GM10266 (cell line): ENCODE results near the gene TEX101.

ENCODE experiments used
- DNase-seq: peaks from one replicate; pipeline ENCODE4 v3.0.0; 2012; ENCODE audit errors: extremely low spot score
- CTCF ChIP-seq: IDR thresholded peaks from 2 replicates; pipeline ENCODE4 v1.5.1; 2012; ENCODE audit warnings: mild to moderate bottlenecking, low read depth; ENCODE audit not compliant: control insufficient read depth, insufficient read depth; ENCODE audit errors: missing control alignments

The TEX101 gene

DNA sequence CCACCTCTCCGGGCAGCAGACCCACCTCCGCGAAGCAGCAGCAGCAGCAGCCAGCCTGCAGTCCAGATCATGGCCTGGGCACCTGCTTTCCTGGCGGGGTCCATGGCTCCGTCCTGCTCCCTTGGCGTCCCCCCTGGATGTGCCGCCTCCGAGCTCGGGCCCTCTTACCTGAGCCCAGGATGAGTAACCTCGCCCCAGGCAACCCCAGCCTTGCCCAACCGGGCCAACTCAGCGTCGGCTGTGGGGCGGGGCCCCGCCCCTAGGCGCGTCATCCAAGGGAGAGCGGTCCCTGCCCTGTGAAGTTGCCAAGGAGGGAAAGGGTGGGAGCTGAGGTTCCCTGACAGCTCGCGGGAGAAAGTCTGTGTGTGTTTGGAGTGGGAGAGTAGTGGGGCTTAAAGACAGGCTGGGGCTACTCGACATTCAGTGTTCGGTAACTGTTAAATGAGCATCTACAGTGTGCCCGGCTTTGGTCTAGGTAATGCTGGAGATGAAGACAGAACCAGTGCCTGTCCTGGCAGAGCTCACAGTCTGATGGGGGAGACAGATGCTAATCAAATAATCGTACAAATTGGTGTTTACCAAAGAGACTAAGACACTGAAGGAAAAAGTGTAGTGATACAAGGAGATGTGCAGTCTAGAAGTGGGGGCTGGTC lies 50.9 kb downstream of the TEX101 start, which contains the start of gene LYPD3:
TSS of gene LYPD3 (minus strand) at position 141 of the 653 bp plus-strand sequence. CDS start at position 104, 37 bp downstream.
- TF ChIP-seq CTCF, result no peak

DNA sequence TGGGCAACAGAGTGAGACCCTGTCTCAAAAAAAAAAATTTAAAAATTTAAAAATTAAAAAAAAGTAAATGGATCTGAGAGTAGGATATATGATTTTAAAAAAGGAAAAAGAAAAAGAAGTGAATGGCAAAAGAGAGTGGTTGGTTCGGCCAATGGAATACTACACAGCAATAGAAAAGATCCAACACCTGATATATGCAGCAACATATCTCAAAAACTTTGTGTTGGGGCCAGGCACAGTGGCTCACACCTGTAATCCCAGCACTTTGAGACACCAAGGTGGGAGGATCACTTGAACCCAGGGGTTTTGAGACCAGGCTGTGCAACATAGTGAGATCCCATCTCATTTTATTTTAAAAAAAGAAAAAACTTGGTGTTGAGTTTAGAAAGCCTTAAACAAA lies 52.1 kb downstream of the TEX101 start:
- DNase-seq, result no peak
- no peak for TF ChIP-seq CTCF

More for the DNA sequence above, 50.9 kb downstream of the TEX101 start, which contains the start of gene LYPD3:
- DNase-seq, result no peak

- TF ChIP-seq CTCF, result no peak
Observed at GRCh38 chr19:43467276-43467675, 52.6 kb downstream of the TEX101 start.

GRCh38 chr19:43467730-43468129 lies 53.0 kb downstream of the TEX101 start:
- no peak for DNase-seq
- TF ChIP-seq CTCF, result no peak

More at GRCh38 chr19:43467276-43467675, 52.6 kb downstream of the TEX101 start:
- no peak for DNase-seq
